Kidney (tissue), 14 donors: ENCODE data around the gene MORN1. TPM values are rescaled to one million over a fixed set of nuclear protein-coding genes. Genes with fewer than 3 reads are reported as not detected.

Source experiments
- DNase-seq, 5 donors: peaks; one replicate each; pipeline ENCODE4 v3.0.0-alpha.2; 2013 to 2020
- FAIRE-seq: peaks from 2 replicates; lab custom pipeline; 2012; peaks lifted over from hg19 to GRCh38; lab: Jason Lieb, UNC
- H3K27ac ChIP-seq, 2 donors: one replicate each; pipeline ENCODE4 v1.7.0; 2013; ENCODE audit warnings: low read depth in 2 of 2, low read length in 2 of 2, inconsistent platforms in 1 of 2
- H3K27me3 ChIP-seq: one replicate; pipeline ENCODE4 v1.7.1; 2013; ENCODE audit warnings: low read length, inconsistent platforms; ENCODE audit not compliant: control insufficient read depth, insufficient read depth
- H3K36me3 ChIP-seq, 3 donors: one replicate each; pipeline versions ENCODE4 v1.7.0 to v1.7.1; 2013; ENCODE audit warnings: low read length in 3 of 3, control low read depth in 1 of 3, inconsistent platforms in 1 of 3; ENCODE audit not compliant: insufficient read depth in 3 of 3, control insufficient read depth in 2 of 3
- H3K4me1 ChIP-seq, 3 donors: one replicate each; pipeline versions ENCODE4 v1.7.0 to v1.7.1; 2013; ENCODE audit warnings: low read length in 3 of 3, inconsistent platforms in 1 of 3, low read depth in 1 of 3; ENCODE audit not compliant: control insufficient read depth in 2 of 3, insufficient read depth in 2 of 3
- H3K4me3 ChIP-seq, 3 donors: one replicate each; pipeline versions ENCODE4 v1.7.0 to v1.8.1; 2013; ENCODE audit warnings: low read length in 3 of 3, control low read depth in 1 of 3, inconsistent platforms in 1 of 3
- H3K9ac ChIP-seq, 3 donors: one replicate each; pipeline versions ENCODE4 v1.7.0 to v1.7.1; 2013; ENCODE audit warnings: low read length in 3 of 3, control low read depth in 1 of 3, inconsistent platforms in 1 of 3
- H3K9me3 ChIP-seq, 3 donors: one replicate each; pipeline versions ENCODE4 v1.7.0 to v1.7.1; 2013; ENCODE audit warnings: low read length in 3 of 3, control low read depth in 1 of 3, inconsistent platforms in 1 of 3; ENCODE audit not compliant: control insufficient read depth in 2 of 3, insufficient read depth in 1 of 3
- intact Hi-C: fragments of 100-400 bp; cut with DNase I; formaldehyde crosslinking; loops from one replicate; pipeline ENCODE4 v1.11.1; 2022
- polyA plus RNA-seq: library from polyadenylated mRNA; stranded (reverse); fragments of 350-450 nt; fragmentation: Illumina TruSeq; extraction: RNeasy Lipid Tissue Mini Kit (QIAGEN cat#74804); gene quantifications from one replicate; pipeline ENCODE4 v1.2.3, GENCODE V29; 2014; ENCODE audit warnings: low read depth, low replicate concordance; ENCODE audit not compliant: insufficient read depth
- total RNA-seq: library from RNA; stranded (reverse); fragmentation: NEBNext Ultra II Directional; extraction: Animal tissue kit (Norgen Biotek cat#: 25700); gene quantifications from one replicate; pipeline ENCODE4 v1.2.1, GENCODE V29; 2021
- TF ChIP-seq, protein P1 (sequence below): IDR thresholded peaks from 3 replicates; pipeline ENCODE4 v1.5.1; 2012; ENCODE audit warnings: mild to moderate bottlenecking, moderate library complexity, borderline replicate concordance; ENCODE audit not compliant: insufficient read depth; ENCODE audit errors: extremely low read depth
- donor health status: control.
- donor health status: control.
- donor health status: control.
- donor health status: control.
- donor health status: control.
- donor health status: DM: yes; HTN: yes; CAD: no.
- donor health status: Normal renal cell carcinoma (clear cell type).

Gene MORN1
- total and polyA plus RNA-seq, 2 donors from 2014 or later, result 9.0 to 24.7 TPM

DNA sequence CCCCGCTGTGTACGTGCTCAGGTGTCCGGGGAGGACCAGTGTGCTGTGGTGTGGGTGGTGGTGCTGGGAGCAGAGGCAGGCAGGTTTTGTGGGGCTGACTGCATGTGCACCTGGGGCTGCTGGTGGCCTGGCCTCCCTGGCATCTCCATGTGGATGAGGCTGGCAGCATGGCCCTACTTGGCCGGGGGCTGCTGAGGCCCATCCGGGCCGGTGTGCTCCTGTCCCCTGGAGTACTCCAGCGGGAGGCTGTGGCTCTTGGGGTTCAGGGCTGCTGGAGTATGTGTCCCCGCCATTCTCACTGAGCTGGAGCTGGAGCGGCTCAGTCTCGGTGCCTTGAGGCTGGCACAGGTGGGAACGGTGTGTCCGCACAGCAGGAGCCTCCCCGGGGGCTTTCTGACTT lies 41.8 kb upstream of the MORN1 start:
- Histone ChIP-seq H3K36me3 (no peaks in the 10 kb centered on the region), H3K4me3 (no peak overlapping the region), H3K9ac (no peak overlapping the region), H3K27me3 (no peaks in the 10 kb centered on the region), H3K4me1 (no peaks in the 10 kb centered on the region), H3K9me3 (no peaks in the 10 kb centered on the region), H3K27ac (no peak overlapping the region)
- intact Hi-C loops, result no loop called here
- DNase-seq (no peak), FAIRE-seq (no peak)
- TF ChIP-seq, protein P1, sequence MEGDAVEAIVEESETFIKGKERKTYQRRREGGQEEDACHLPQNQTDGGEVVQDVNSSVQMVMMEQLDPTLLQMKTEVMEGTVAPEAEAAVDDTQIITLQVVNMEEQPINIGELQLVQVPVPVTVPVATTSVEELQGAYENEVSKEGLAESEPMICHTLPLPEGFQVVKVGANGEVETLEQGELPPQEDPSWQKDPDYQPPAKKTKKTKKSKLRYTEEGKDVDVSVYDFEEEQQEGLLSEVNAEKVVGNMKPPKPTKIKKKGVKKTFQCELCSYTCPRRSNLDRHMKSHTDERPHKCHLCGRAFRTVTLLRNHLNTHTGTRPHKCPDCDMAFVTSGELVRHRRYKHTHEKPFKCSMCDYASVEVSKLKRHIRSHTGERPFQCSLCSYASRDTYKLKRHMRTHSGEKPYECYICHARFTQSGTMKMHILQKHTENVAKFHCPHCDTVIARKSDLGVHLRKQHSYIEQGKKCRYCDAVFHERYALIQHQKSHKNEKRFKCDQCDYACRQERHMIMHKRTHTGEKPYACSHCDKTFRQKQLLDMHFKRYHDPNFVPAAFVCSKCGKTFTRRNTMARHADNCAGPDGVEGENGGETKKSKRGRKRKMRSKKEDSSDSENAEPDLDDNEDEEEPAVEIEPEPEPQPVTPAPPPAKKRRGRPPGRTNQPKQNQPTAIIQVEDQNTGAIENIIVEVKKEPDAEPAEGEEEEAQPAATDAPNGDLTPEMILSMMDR, result no peak

- H3K9me3 ChIP-seq, result no peaks in the 10 kb centered on the region
- intact Hi-C loops, result no loop called here
- H3K36me3 ChIP-seq, result no peaks in the 10 kb centered on the region
- no peak overlapping the region for H3K4me3 ChIP-seq
- DNase-seq (no peak), FAIRE-seq (no peak)
- no peaks in the 10 kb centered on the region for H3K4me1 ChIP-seq
- H3K9ac ChIP-seq, result no peak overlapping the region
- H3K27me3 ChIP-seq, result no peaks in the 10 kb centered on the region
- TF ChIP-seq, protein P1, result no peak
- H3K27ac ChIP-seq, result no peak overlapping the region
Measured at GRCh38 chr1:2432441-2432844, 41.1 kb upstream of the MORN1 start.

GRCh38 chr1:2431518-2431917 lies 40.2 kb upstream of the MORN1 start:
- Histone ChIP-seq H3K36me3 (no peaks in the 10 kb centered on the region), H3K27ac (no peak overlapping the region), H3K4me1 (no peaks in the 10 kb centered on the region), H3K9ac (no peak overlapping the region), H3K9me3 (no peaks in the 10 kb centered on the region), H3K4me3 (no peak overlapping the region), H3K27me3 (no peaks in the 10 kb centered on the region)
- DNase-seq (no peak), FAIRE-seq (no peak)
- intact Hi-C loops, result no loop called here
- TF ChIP-seq, protein P1, result no peak

GRCh38 chr1:2431103-2431502 lies 39.7 kb upstream of the MORN1 start:
- DNase-seq (peak in 1 of 5 donors; percentile 33), FAIRE-seq (no peak)
- Histone ChIP-seq H3K9me3 (no peaks in the 10 kb centered on the region), H3K27me3 (no peaks in the 10 kb centered on the region), H3K4me1 (no peaks in the 10 kb centered on the region), H3K36me3 (no peaks in the 10 kb centered on the region), H3K9ac (no peak overlapping the region), H3K4me3 (no peak overlapping the region), H3K27ac (no peak overlapping the region)
- TF ChIP-seq, protein P1, result no peak
- intact Hi-C loops, result no loop called here
